ENCODE data around the gene ELL. TPM values are rescaled to one million over a fixed set of nuclear protein-coding genes. Genes with fewer than 3 reads are reported as not detected.

Gene ELL
- total RNA-seq, 1 donor from 2014 or later: 25.3 TPM

GRCh38 chr19:18499055-18499775, 22.7 kb downstream of the ELL start:
- intact Hi-C loops (cut with DNase I): no loop called here

GRCh38 chr19:18496980-18497256, 25.0 kb downstream of the ELL start:
- Histone ChIP-seq H3K9me3 (no peaks in the 10 kb centered on the region), H3K4me3 (no peak overlapping the region), H3K36me3 (no peaks in the 10 kb centered on the region), H3K27me3 (no peaks in the 10 kb centered on the region), H3K27ac (no peak overlapping the region), H3K4me1 (peaks cover 93% of the 10 kb centered on the region)
- intact Hi-C loops (cut with DNase I): no loop called here
- DNase-seq (ENCODE audit: extremely low spot score in 2 of 2): no peak
- TF ChIP-seq POLR2AphosphoS5 (IDR thresholded peaks at IDR 0.05; ENCODE audit: insufficient read depth in 1 of 2, low read depth in 1 of 2) (no peak), POLR2A (IDR thresholded peaks at IDR 0.05) (no peak), CTCF (IDR thresholded peaks at IDR 0.05) (no peak)

More at GRCh38 chr19:18499055-18499775, 22.7 kb downstream of the ELL start:
- DNase-seq (ENCODE audit: extremely low spot score in 2 of 2): no peak
- no peak overlapping the region for H3K4me3 ChIP-seq
- no peaks in the 10 kb centered on the region for H3K27me3 ChIP-seq
- H3K9me3 ChIP-seq: no peaks in the 10 kb centered on the region
- TF ChIP-seq POLR2A (IDR thresholded peaks at IDR 0.05): no peak
- TF ChIP-seq POLR2AphosphoS5 (IDR thresholded peaks at IDR 0.05; ENCODE audit: insufficient read depth in 1 of 2, low read depth in 1 of 2): no peak
- no peak for TF ChIP-seq CTCF (IDR thresholded peaks at IDR 0.05)
- H3K27ac ChIP-seq: peak overlapping the region; percentile 9
- H3K4me1 ChIP-seq: peaks cover 100% of the 10 kb centered on the region
- no peaks in the 10 kb centered on the region for H3K36me3 ChIP-seq

GRCh38 chr19:18496167-18496979, 25.5 kb downstream of the ELL start:
- no peaks in the 10 kb centered on the region for H3K36me3 ChIP-seq
- TF ChIP-seq POLR2AphosphoS5 (IDR thresholded peaks at IDR 0.05; ENCODE audit: insufficient read depth in 1 of 2, low read depth in 1 of 2): peak in 1 of 2 donors; percentile 28
- no peak for TF ChIP-seq CTCF (IDR thresholded peaks at IDR 0.05)
- H3K9me3 ChIP-seq: no peaks in the 10 kb centered on the region
- H3K4me3 ChIP-seq: no peak overlapping the region
- H3K4me1 ChIP-seq: peaks cover 88% of the 10 kb centered on the region
- no peak overlapping the region for H3K27ac ChIP-seq
- no peak for DNase-seq (ENCODE audit: extremely low spot score in 2 of 2)
- no peaks in the 10 kb centered on the region for H3K27me3 ChIP-seq
- intact Hi-C loops (cut with DNase I): no loop called here

- intact Hi-C loops (cut with DNase I): no loop called here
- Histone ChIP-seq H3K9me3 (no peaks in the 10 kb centered on the region), H3K27ac (peak overlapping the region; percentile 48), H3K4me1 (peaks cover 78% of the 10 kb centered on the region), H3K36me3 (no peaks in the 10 kb centered on the region), H3K4me3 (no peak overlapping the region), H3K27me3 (no peaks in the 10 kb centered on the region)
- TF ChIP-seq POLR2A (IDR thresholded peaks at IDR 0.05) (no peak), CTCF (IDR thresholded peaks at IDR 0.05) (no peak), POLR2AphosphoS5 (IDR thresholded peaks at IDR 0.05; ENCODE audit: insufficient read depth in 1 of 2, low read depth in 1 of 2) (no peak)
- DNase-seq (ENCODE audit: extremely low spot score in 2 of 2): no peak
Observed at GRCh38 chr19:18495204-18495911, 26.5 kb downstream of the ELL start.
